ENCODE data around the gene THOP1. TPM values are rescaled to one million over a fixed set of nuclear protein-coding genes. Genes with fewer than 3 reads are reported as not detected.

Gene THOP1
- total RNA-seq, 4 donors from 2014 or later = 35.8 to 91.8 (median 42.9) TPM

- Histone ChIP-seq H3K27me3 (no peaks in the 10 kb centered on the region), H3K4me1 (no peaks in the 10 kb centered on the region), H3K9me3 (no peaks in the 10 kb centered on the region), H3K27ac (peak overlapping the region in 1 of 4 donors; percentile 59), H3K36me3 (peaks cover 0 to 87% (median 0%) of the 10 kb centered on the region in 3 donors), H3K4me3 (no peak overlapping the region)
- DNase-seq (ENCODE audit: low spot score in 2 of 2) = no peak
- WGBS, 2 donors = 89 to 92% methylated on average over 30 to 33 of the region's 34 CpGs
- TF ChIP-seq EP300 (IDR thresholded peaks at IDR 0.05) (no peak), CTCF (IDR thresholded peaks at IDR 0.05) (no peak), POLR2A (IDR thresholded peaks at IDR 0.05) (no peak)
These were observed 26.6 kb downstream of the THOP1 start for GRCh38 chr19:2811735-2812413.

- no peak overlapping the region for H3K4me3 ChIP-seq
- no peak for DNase-seq (ENCODE audit: low spot score in 2 of 2)
- TF ChIP-seq POLR2A (IDR thresholded peaks at IDR 0.05) = no peak
- no peak for TF ChIP-seq CTCF (IDR thresholded peaks at IDR 0.05)
- TF ChIP-seq EP300 (IDR thresholded peaks at IDR 0.05) = no peak
- H3K27me3 ChIP-seq = no peaks in the 10 kb centered on the region
- peak overlapping the region in 1 of 4 donors; percentile 59 for H3K27ac ChIP-seq
- H3K36me3 ChIP-seq = peaks cover 0 to 80% (median 0%) of the 10 kb centered on the region in 3 donors
- WGBS, 2 donors = 88 to 95% methylated on average over 23 to 27 of the region's 37 CpGs
- no peaks in the 10 kb centered on the region for H3K9me3 ChIP-seq
- H3K4me1 ChIP-seq = no peaks in the 10 kb centered on the region
These were observed 27.3 kb downstream of the THOP1 start for GRCh38 chr19:2812414-2813234.

- TF ChIP-seq CTCF (IDR thresholded peaks at IDR 0.05) (no peak), EP300 (IDR thresholded peaks at IDR 0.05) (no peak), POLR2A (IDR thresholded peaks at IDR 0.05) (no peak)
- no peaks in the 10 kb centered on the region for H3K9me3 ChIP-seq
- 84 to 88% methylated on average over 32 to 34 of the region's 35 CpGs for WGBS, 2 donors
- DNase-seq (ENCODE audit: low spot score in 2 of 2) = no peak
- peaks cover 0 to 71% (median 0%) of the 10 kb centered on the region in 3 donors for H3K36me3 ChIP-seq
- H3K27ac ChIP-seq = no peak overlapping the region
- H3K4me1 ChIP-seq = no peaks in the 10 kb centered on the region
- no peak overlapping the region for H3K4me3 ChIP-seq
- H3K27me3 ChIP-seq = no peaks in the 10 kb centered on the region
These were observed 28.2 kb downstream of the THOP1 start for GRCh38 chr19:2813235-2814160.

- Histone ChIP-seq H3K9me3 (no peaks in the 10 kb centered on the region), H3K4me3 (no peak overlapping the region), H3K27me3 (no peaks in the 10 kb centered on the region), H3K4me1 (peaks cover 0 to 4% (median 0%) of the 10 kb centered on the region in 4 donors), H3K36me3 (peaks cover 0 to 62% (median 0%) of the 10 kb centered on the region in 3 donors), H3K27ac (no peak overlapping the region)
- DNase-seq (ENCODE audit: low spot score in 2 of 2) = no peak
- no peak for TF ChIP-seq CTCF (IDR thresholded peaks at IDR 0.05)
- TF ChIP-seq EP300 (IDR thresholded peaks at IDR 0.05) = no peak
- no peak for TF ChIP-seq POLR2A (IDR thresholded peaks at IDR 0.05)
- WGBS, 2 donors = 91% methylated on average over 11 of the region's 11 CpGs
These were observed 29.1 kb downstream of the THOP1 start for GRCh38 chr19:2814426-2814825.
